H9 (cell line): ENCODE data around the gene MUSK. TPM values are rescaled to one million over a fixed set of nuclear protein-coding genes. Genes with fewer than 3 reads are reported as not detected.

Source experiments
- DNase-seq: peaks from one replicate; pipeline ENCODE4 v3.0.0-alpha.2; 2017
- H2AFZ ChIP-seq: one replicate; pipeline ENCODE4 v1.6.1; 2013; ENCODE audit warnings: mild to moderate bottlenecking, low read length, control low read depth, moderate library complexity
- H2AK5ac ChIP-seq: 2 replicates; pipeline ENCODE4 v1.6.1; 2013; ENCODE audit warnings: low read length, control low read depth, mixed read lengths; ENCODE audit not compliant: insufficient read length
- H2BK120ac ChIP-seq: one replicate; pipeline ENCODE4 v1.6.1; 2013; ENCODE audit warnings: low read depth, mild to moderate bottlenecking, low read length, control low read depth, inconsistent platforms; ENCODE audit not compliant: poor library complexity, severe bottlenecking
- H2BK12ac ChIP-seq: 2 replicates; pipeline ENCODE4 v1.6.1; 2013; ENCODE audit warnings: low read length, control low read depth, mixed read lengths, low read depth; ENCODE audit not compliant: insufficient read length
- H2BK15ac ChIP-seq: 2 replicates; pipeline ENCODE4 v1.6.1; 2013; ENCODE audit warnings: low read depth, low read length, control low read depth
- H2BK20ac ChIP-seq: one replicate; pipeline ENCODE4 v1.6.1; 2013; ENCODE audit warnings: low read depth, mild to moderate bottlenecking, low read length, control low read depth, inconsistent platforms; ENCODE audit not compliant: poor library complexity, severe bottlenecking
- H2BK5ac ChIP-seq: 2 replicates; pipeline ENCODE4 v1.6.1; 2013; ENCODE audit warnings: low read length, control low read depth, mixed read lengths; ENCODE audit not compliant: insufficient read length
- H3K14ac ChIP-seq: 2 replicates; pipeline ENCODE4 v1.6.1; 2013; ENCODE audit warnings: low read length, control low read depth; ENCODE audit not compliant: insufficient read depth
- H3K18ac ChIP-seq: 2 replicates; pipeline ENCODE4 v1.6.1; 2013; ENCODE audit warnings: low read depth, mild to moderate bottlenecking, mixed read lengths, low read length, control low read depth; ENCODE audit not compliant: insufficient read length
- H3K23ac ChIP-seq: 2 replicates; pipeline ENCODE4 v1.6.1; 2013; ENCODE audit warnings: low read length, control low read depth, mixed read lengths, low read depth; ENCODE audit not compliant: insufficient read length
- H3K23me2 ChIP-seq: 2 replicates; pipeline ENCODE4 v1.6.1; 2013; ENCODE audit warnings: low read depth, mild to moderate bottlenecking, mixed read lengths, low read length, control low read depth; ENCODE audit not compliant: insufficient read length, poor library complexity, severe bottlenecking
- H3K27ac ChIP-seq: 2 replicates; pipeline ENCODE4 v1.5.1; 2013; ENCODE audit warnings: low read length, control low read depth, mixed read lengths, low read depth; ENCODE audit not compliant: insufficient read length
- H3K27me3 ChIP-seq: 2 replicates; pipeline ENCODE4 v1.6.1; 2013; ENCODE audit warnings: low read length, control low read depth, inconsistent platforms; ENCODE audit not compliant: insufficient read depth
- H3K4ac ChIP-seq: 2 replicates; pipeline ENCODE4 v1.6.1; 2013; ENCODE audit warnings: low read depth, mild to moderate bottlenecking, control low read depth, inconsistent platforms, low read length, moderate library complexity
- H3K4me1 ChIP-seq: 2 replicates; pipeline ENCODE4 v1.6.1; 2013; ENCODE audit warnings: low read length, control low read depth, inconsistent platforms; ENCODE audit not compliant: insufficient read depth
- H3K4me2 ChIP-seq: 2 replicates; pipeline ENCODE4 v1.6.1; 2013; ENCODE audit warnings: low read length, control low read depth, mixed read lengths; ENCODE audit not compliant: insufficient read length, insufficient read depth
- H3K56ac ChIP-seq: 2 replicates; pipeline ENCODE4 v1.6.1; 2013; ENCODE audit warnings: low read depth, mild to moderate bottlenecking, mixed read lengths, low read length, control low read depth; ENCODE audit not compliant: insufficient read length
- H3K79me1 ChIP-seq: 2 replicates; pipeline ENCODE4 v1.6.1; 2013; ENCODE audit warnings: low read depth, mild to moderate bottlenecking, moderate library complexity, low read length, control low read depth, inconsistent platforms; ENCODE audit not compliant: insufficient read depth, poor library complexity, severe bottlenecking
- H3K79me2 ChIP-seq: 2 replicates; pipeline ENCODE4 v1.6.1; 2013; ENCODE audit warnings: low read length, control low read depth, inconsistent platforms; ENCODE audit not compliant: insufficient read depth
- H3K9ac ChIP-seq: 2 replicates; pipeline ENCODE4 v1.6.1; 2013; ENCODE audit warnings: low read length, control low read depth, mixed read lengths; ENCODE audit not compliant: insufficient read length; ENCODE audit errors: extremely low read depth
- H3K9me3 ChIP-seq: one replicate; pipeline ENCODE4 v1.6.1; 2013; ENCODE audit warnings: low read depth, low read length, inconsistent platforms; ENCODE audit not compliant: control insufficient read depth
- H3T11ph ChIP-seq: one replicate; pipeline ENCODE4 v1.6.1; 2013; ENCODE audit warnings: mild to moderate bottlenecking, low read length, control low read depth, inconsistent platforms
- H4K20me1 ChIP-seq: one replicate; pipeline ENCODE4 v1.6.1; 2013; ENCODE audit not compliant: control insufficient read depth, insufficient read length, insufficient read depth
- H4K5ac ChIP-seq: 2 replicates; pipeline ENCODE4 v1.6.1; 2013; ENCODE audit warnings: low read depth, mild to moderate bottlenecking, mixed read lengths, low read length, control low read depth; ENCODE audit not compliant: insufficient read length
- H4K8ac ChIP-seq: replicated peaks from 2 replicates; pipeline ENCODE4 v1.6.1; 2013; ENCODE audit warnings: low read length, control low read depth, mixed read lengths, low read depth; ENCODE audit not compliant: insufficient read length
- H4K91ac ChIP-seq: 2 replicates; pipeline ENCODE4 v1.6.1; 2013; ENCODE audit warnings: low read depth, mild to moderate bottlenecking, moderate library complexity, mixed read lengths, low read length, control low read depth; ENCODE audit not compliant: insufficient read length
- H3K27ac Mint-ChIP-seq, 3 experiments: 2 replicates in 2 of 3; 3 replicates in 1 of 3; pipeline ENCODE4 v1.8.0; 2020 to 2021; ENCODE audit warnings: mixed read lengths in 3 of 3, mild to moderate bottlenecking in 1 of 3, moderate library complexity in 1 of 3
- H3K27me3 Mint-ChIP-seq: 2 replicates; pipeline ENCODE4 v1.8.0; 2021; ENCODE audit warnings: low read depth, mild to moderate bottlenecking, moderate library complexity, mixed read lengths
- H3K36me3 Mint-ChIP-seq, 3 experiments: 2 replicates in 2 of 3; 3 replicates in 1 of 3; pipeline ENCODE4 v1.8.0; 2020 to 2021; ENCODE audit warnings: low read depth in 3 of 3, mixed read lengths in 3 of 3; ENCODE audit not compliant: insufficient read depth in 1 of 3
- H3K4me1 Mint-ChIP-seq, 2 experiments: 2 replicates each; pipeline ENCODE4 v1.8.0; 2020; ENCODE audit warnings: mixed read lengths in 2 of 2
- H3K4me3 Mint-ChIP-seq, 2 experiments: 2 replicates in 1 of 2; 3 replicates in 1 of 2; pipeline ENCODE4 v1.8.0; 2020 to 2021; ENCODE audit warnings: mild to moderate bottlenecking in 2 of 2, mixed read lengths in 2 of 2, moderate library complexity in 1 of 2
- H3K9me3 Mint-ChIP-seq, 2 experiments: 2 replicates in 1 of 2; 3 replicates in 1 of 2; pipeline ENCODE4 v1.8.0; 2020; ENCODE audit warnings: mild to moderate bottlenecking in 2 of 2, mixed read lengths in 2 of 2, moderate library complexity in 1 of 2
- CTCF ChIP-seq: fragments of 200-600 bp; sonication (generic); conservative IDR thresholded peaks from 3 replicates; pipeline ENCODE4 v1.8.0; 2021; ENCODE audit warnings: antibody characterized with exemption, mild to moderate bottlenecking
- WGBS: extraction: QIAGEN DNeasy Blood & Tissue Kit; methylation state at CpG from one replicate; pipeline ENCODE4 v1.1.7; 2013; ENCODE audit warnings: missing lambda C conversion rate, low lambda C conversion rate, mixed read lengths; ENCODE audit not compliant: insufficient read length; ENCODE audit errors: extremely low coverage; 5-methylcytosine and 5-hydroxymethylcytosine counted together
- total RNA-seq: library from RNA; stranded (reverse); gene quantifications from 2 replicates; pipeline ENCODE4 v1.2.1, GENCODE V29; 2021

MUSK gene
- total RNA-seq, 1 experiment from 2014 or later = not detected

- H2BK12ac ChIP-seq = no peak overlapping the region
- H3K27me3 Mint-ChIP-seq = no peaks in the 10 kb centered on the region
- H3K4me1 Mint-ChIP-seq = peaks cover 14 to 20% of the 10 kb centered on the region in 2 experiments
- H3K23me2 ChIP-seq = no peaks in the 10 kb centered on the region
- no peak overlapping the region for H2AK5ac ChIP-seq
- H3K9me3 Mint-ChIP-seq = no peaks in the 10 kb centered on the region; a peak in 1 of 5 replicates
- no peak overlapping the region for H3K56ac ChIP-seq
- no peak overlapping the region for H4K8ac ChIP-seq
- no peaks in the 10 kb centered on the region for H4K20me1 ChIP-seq
- no peak overlapping the region for H3T11ph ChIP-seq
- H3K4me3 Mint-ChIP-seq = no peak overlapping the region
- H2BK120ac ChIP-seq = no peak overlapping the region
- H4K5ac ChIP-seq = no peak overlapping the region
- H3K4ac ChIP-seq = no peak overlapping the region
- H3K27me3 ChIP-seq = no peaks in the 10 kb centered on the region
- no peak overlapping the region for H2BK5ac ChIP-seq
- H3K36me3 Mint-ChIP-seq = no peaks in the 10 kb centered on the region
- no peak for DNase-seq
- H3K79me2 ChIP-seq = no peaks in the 10 kb centered on the region
- H3K23ac ChIP-seq = no peak overlapping the region
- H3K27ac ChIP-seq = no peak overlapping the region
- H3K14ac ChIP-seq = no peak overlapping the region
- no peaks in the 10 kb centered on the region; the same call in 1 of the 2 replicates for H3K4me1 ChIP-seq
- no peak overlapping the region for H2AFZ ChIP-seq
- no peak overlapping the region for H2BK15ac ChIP-seq
- no peak overlapping the region for H4K91ac ChIP-seq
- H3K9ac ChIP-seq = no peak overlapping the region
- H3K18ac ChIP-seq = no peak overlapping the region
- H3K4me2 ChIP-seq = no peak overlapping the region
- no CpG with 5 or more reads among the region's 5 CpGs for WGBS
- H3K27ac Mint-ChIP-seq = no peak overlapping the region
- no peak for TF ChIP-seq CTCF
- no peaks in the 10 kb centered on the region for H3K79me1 ChIP-seq
- H2BK20ac ChIP-seq = no peak overlapping the region
- H3K9me3 ChIP-seq = no peaks in the 10 kb centered on the region
These were observed 108.7 kb downstream of the MUSK start for GRCh38 chr9:110777196-110777875.
